Brain microvascular endothelial cell (primary cell): ENCODE measurements around the gene FAM193A.
"Not testable (repeated sequence)": the region's sequence is repeated elsewhere in the genome, so short reads cannot be mapped to it uniquely, and the experiment has no call there.

ENCODE experiments used
- DNase-seq: peaks from one replicate; pipeline ENCODE4 v3.0.0-alpha.2; 2020
- H3K27ac ChIP-seq: fragments of 250-450 bp; sonication (Bioruptor Pico); 2 replicates; pipeline ENCODE4 v1.5.1; 2020; ENCODE audit warnings: mild to moderate bottlenecking, moderate library complexity
- H3K27me3 ChIP-seq: fragments of 250-450 bp; sonication (Bioruptor Pico); replicated peaks from 2 replicates; pipeline ENCODE4 v1.5.1; 2020; ENCODE audit warnings: mild to moderate bottlenecking
- H3K36me3 ChIP-seq: fragments of 250-450 bp; sonication (Bioruptor Pico); replicated peaks from 2 replicates; pipeline ENCODE4 v1.5.1; 2020; ENCODE audit warnings: mild to moderate bottlenecking
- H3K4me3 ChIP-seq: 2 replicates; pipeline ENCODE4 v1.5.1; 2011; ENCODE audit warnings: low read depth, mild to moderate bottlenecking, control low read depth, low read length, moderate library complexity
- CTCF ChIP-seq: IDR thresholded peaks from 2 replicates; pipeline ENCODE4 v1.5.1; 2011; ENCODE audit warnings: low read depth, mild to moderate bottlenecking, moderate library complexity, low read length, control low read depth, inconsistent platforms; ENCODE audit errors: missing control alignments
- in situ Hi-C: cut with HindIII; loops from 2 replicates; pipeline ENCODE4 v1.10.0; 2017; ENCODE audit warnings: low sequenced_read_pairs, low pct_ligation_motif_present

Gene FAM193A

GRCh38 chr4:2510351-2511259 is 25.8 kb upstream of the FAM193A start:
- Histone ChIP-seq H3K4me3 (no peak overlapping the region), H3K27ac (no peak overlapping the region), H3K27me3 (no peaks in the 10 kb centered on the region), H3K36me3 (peaks cover 49% of the 10 kb centered on the region)
- TF ChIP-seq CTCF = no peak
- DNase-seq = no peak
- in situ Hi-C loops = no loop called here

GRCh38 chr4:2511645-2512131 is 24.8 kb upstream of the FAM193A start:
- H3K36me3 ChIP-seq = peaks cover 53% of the 10 kb centered on the region
- H3K4me3 ChIP-seq = no peak overlapping the region
- in situ Hi-C loops = no loop called here

GRCh38 chr4:2512396-2513135 is 23.9 kb upstream of the FAM193A start:
- Histone ChIP-seq H3K4me3 (no peak overlapping the region), H3K27ac (no peak overlapping the region), H3K36me3 (peaks cover 52% of the 10 kb centered on the region), H3K27me3 (no peaks in the 10 kb centered on the region)
- DNase-seq = no peak
- no peak for TF ChIP-seq CTCF
- in situ Hi-C loops = no loop called here

More at GRCh38 chr4:2511645-2512131, 24.8 kb upstream of the FAM193A start:
- no peak for TF ChIP-seq CTCF
- no peak overlapping the region for H3K27ac ChIP-seq
- DNase-seq = no peak
- no peaks in the 10 kb centered on the region for H3K27me3 ChIP-seq

GRCh38 chr4:2514193-2514592 is 22.3 kb upstream of the FAM193A start:
- H3K27ac ChIP-seq, DNase-seq, H3K27me3 ChIP-seq, H3K4me3 ChIP-seq, in situ Hi-C loops: not testable (repeated sequence)
- H3K36me3 ChIP-seq = peaks cover 53% of the 10 kb centered on the region

GRCh38 chr4:2514944-2515343 is 21.5 kb upstream of the FAM193A start:
- DNase-seq, H3K4me3 ChIP-seq, H3K27me3 ChIP-seq, H3K27ac ChIP-seq, in situ Hi-C loops: not testable (repeated sequence)
- H3K36me3 ChIP-seq = peaks cover 48% of the 10 kb centered on the region

- TF ChIP-seq CTCF = no peak
- no peaks in the 10 kb centered on the region for H3K27me3 ChIP-seq
- H3K27ac ChIP-seq = no peak overlapping the region
- H3K4me3 ChIP-seq = no peak overlapping the region
- peaks cover 41% of the 10 kb centered on the region for H3K36me3 ChIP-seq
- in situ Hi-C loops = no loop called here
- DNase-seq = no peak
Measured at GRCh38 chr4:2515830-2516550, 20.5 kb upstream of the FAM193A start.
